ENCODE measurements around the gene CLCN4. TPM values are rescaled to one million over a fixed set of nuclear protein-coding genes. Genes with fewer than 3 reads are reported as not detected.

Gene CLCN4
- total RNA-seq, 1 donor from 2014 or later = 6.3 TPM

DNA sequence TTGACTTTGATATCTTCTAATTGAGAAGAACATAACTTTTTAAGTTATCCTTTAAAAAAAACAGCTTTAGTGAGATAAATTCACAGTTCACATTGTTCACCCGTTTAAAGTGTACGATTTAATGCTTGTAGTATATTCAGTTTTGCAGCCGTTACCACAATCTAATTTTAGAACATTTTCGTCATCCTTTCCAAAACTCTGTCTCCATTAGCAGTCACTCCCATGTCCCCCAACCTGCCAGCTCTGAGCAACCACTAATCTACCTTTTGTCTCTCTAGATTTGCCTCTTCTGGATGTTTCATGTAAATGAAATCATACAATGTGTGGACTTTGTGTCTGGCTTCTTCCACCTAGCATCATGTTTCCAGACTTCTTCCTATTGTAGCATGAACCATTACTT, 38.6 kb downstream of the CLCN4 start:
- DNase-seq (ENCODE audit: low spot score) = no peak

DNA sequence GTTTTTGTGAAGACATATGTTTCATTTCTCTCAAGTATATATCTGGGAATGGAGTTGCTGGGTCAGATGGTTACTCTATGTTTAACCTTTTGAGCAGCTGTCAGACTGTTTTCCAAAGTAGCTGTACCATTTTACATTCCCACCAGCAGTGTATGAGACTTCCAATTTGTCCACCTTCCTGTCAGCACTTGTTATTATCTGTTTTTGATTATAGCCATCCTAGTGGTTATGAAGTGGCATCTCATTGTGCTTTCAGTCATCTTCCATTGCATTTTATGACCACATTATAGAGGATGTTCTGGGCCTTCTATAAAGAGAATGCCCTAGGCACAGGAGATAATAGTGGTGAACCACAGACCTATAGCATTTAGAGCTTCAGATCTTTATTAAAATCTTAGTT, 39.2 kb downstream of the CLCN4 start:
- DNase-seq (ENCODE audit: low spot score) = no peak

DNA sequence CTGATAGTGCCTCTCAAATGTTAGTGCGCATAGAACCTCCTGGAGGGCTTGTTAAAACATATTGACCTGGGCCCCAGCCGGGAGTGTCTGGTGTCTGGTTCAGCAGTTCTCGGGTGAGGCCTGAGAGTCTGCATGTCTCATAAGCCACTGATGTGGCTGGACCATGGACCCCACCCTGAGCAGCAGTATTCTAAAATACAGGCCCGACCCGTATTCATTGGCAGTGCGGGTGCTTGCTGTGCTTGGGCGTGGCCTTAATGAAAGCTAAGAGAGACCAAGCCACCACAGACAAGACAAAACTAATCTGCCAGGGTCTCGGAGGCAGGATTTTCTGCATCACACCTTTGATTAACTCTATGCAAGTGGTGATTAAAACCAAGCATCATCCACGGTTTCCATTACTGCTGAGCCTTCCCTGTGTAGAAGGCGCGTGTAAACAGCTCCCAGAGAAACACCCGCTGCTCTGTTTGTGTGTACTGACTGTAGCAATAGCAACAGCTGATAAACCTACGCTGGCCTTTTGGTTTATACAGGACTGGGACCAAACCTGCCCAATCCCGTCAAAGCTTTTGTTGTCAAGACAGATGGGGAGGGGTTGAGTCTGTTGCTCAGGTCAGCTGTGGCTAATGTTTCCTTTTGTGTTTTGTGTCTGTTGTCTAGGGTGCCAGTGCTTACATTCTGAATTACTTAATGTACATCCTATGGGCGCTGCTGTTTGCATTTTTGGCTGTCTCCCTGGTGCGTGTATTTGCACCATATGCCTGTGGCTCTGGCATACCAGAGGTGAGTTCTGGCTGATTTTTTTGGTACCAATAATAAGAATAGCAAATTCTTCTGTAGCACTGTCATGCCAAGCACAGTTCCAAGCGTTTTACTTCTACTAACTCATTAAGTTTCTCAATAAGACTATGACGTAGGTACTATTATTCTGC, 40.8 kb downstream of the CLCN4 start:
- no peak for DNase-seq (ENCODE audit: low spot score)

DNA sequence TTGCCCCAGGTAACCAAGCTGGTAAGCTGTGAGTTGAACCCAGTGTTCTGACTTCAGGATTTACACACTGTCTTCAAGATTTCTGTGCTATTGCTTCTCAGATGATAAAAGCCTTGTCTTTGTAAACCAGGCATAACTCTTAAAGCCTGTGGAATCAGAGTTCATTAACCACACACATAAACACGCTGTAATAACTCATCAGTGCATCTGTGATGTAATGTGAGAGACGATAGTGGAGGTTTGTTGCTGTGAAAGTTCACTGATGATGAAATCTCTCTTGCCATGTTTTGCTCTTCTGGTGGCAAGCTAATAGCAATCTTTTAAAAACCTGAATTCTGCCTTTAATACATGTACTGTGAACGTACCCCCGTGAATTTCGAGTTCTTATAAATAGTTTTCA, 41.5 kb downstream of the CLCN4 start:
- no peak for DNase-seq (ENCODE audit: low spot score)

DNA sequence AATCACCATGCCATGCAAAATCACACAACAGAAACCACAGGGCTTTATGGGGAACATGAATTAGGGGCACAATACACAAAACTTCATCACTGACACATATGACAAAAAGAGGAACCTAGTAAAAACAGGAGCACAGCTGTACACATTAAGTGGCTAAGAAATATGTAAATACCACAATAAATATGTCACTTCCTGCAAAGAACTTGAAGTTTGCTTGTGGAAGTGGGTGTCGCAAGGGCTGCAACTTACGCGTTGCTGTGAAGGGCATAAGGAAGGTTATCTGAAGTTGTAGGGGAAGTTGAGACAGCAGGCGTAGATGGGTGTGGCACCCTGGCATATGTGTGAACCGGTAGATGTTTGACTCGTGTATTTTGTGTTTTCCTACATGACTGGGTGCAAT, 42.4 kb downstream of the CLCN4 start:
- no peak for DNase-seq (ENCODE audit: low spot score)

DNA sequence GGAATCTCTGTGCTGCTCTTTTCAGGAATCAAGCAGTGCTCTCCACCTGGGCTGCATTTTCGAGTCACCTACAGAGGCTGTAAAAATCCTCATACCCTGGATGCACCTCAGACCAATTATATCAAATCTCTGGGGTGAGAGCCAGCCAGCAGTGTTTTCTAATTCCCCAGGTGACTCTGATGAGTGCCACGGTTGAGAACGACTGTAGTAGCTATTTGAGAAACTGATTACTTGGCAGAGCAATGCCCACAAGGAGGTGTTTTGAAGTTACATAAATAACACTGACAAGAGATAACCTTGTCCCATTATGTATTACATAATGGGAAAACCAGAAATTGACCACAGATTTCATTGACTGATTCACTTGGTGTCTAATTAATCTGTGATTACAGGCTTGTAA, 46.8 kb downstream of the CLCN4 start:
- DNase-seq (ENCODE audit: low spot score) = no peak

DNA sequence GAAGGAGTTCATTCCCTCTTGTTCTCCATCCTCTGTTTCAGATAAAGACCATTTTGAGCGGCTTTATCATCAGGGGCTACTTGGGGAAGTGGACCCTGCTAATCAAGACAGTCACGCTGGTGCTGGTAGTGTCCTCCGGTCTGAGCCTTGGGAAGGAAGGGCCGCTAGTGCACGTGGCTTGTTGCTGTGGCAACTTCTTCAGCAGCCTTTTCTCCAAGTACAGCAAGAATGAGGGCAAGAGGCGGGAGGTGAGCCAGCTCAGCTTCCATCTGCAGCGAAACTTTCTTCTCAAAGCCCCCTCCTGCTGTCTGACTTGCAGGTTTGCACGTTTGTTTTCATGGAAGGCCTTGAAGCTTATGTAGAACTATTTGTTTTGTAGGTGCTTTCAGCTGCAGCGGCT, 49.5 kb downstream of the CLCN4 start:
- DNase-seq (ENCODE audit: low spot score) = no peak

DNA sequence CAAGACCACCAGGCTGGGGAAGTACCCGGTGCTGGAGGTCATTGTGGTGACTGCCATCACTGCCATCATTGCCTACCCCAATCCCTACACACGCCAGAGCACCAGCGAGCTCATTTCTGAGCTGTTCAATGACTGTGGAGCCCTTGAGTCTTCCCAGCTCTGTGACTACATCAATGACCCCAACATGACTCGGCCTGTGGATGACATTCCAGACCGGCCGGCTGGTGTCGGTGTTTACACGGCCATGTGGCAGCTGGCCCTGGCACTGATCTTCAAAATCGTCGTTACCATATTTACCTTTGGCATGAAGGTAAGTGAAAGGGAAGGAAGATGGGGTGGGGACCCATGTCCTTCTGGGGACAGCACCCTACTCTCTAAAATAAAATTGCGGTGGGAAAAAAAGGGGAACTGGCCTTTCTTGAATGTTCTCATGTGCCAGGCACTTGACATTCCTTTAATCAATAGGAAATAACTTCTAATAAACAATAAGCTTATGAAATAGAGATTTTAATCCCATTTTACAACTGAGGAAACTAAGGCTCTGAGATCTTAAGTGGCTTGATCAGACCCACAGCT, 51.6 kb downstream of the CLCN4 start:
- DNase-seq (ENCODE audit: low spot score) = no peak

DNA sequence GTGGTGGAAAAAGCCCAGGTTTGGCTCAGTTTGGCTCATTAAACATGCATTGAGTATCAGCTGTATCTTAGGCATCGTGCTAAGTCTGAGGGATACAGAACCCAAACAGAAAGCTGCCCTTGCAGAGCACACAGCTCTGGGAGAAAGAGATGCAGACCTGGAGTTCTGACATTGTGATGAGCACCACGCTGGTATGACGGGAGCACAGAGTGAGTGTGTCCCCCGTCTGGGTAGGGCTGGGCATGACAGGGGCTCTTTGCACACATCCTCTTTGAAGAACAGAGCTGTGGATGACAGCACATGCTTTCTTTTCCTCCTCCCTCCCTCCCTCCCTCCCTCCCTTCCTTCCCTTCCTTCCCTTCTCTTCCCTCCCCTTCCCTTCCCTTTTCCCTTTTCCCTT, 52.2 kb downstream of the CLCN4 start:
- DNase-seq (ENCODE audit: low spot score) = no peak

DNA sequence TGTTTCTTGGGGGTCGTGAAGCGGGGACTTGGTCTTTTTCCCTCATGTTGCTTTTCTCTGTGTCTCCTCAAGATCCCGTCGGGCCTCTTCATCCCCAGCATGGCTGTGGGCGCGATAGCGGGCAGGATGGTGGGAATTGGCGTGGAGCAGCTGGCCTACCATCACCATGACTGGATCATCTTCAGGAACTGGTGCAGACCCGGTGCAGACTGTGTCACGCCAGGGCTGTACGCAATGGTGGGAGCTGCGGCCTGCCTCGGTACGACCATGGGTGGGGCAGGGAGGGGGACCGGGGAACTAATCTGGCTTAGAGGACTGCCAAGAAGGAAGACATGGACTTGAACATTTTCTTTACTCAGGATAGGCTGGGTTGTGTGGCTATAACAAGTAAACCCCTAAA, 55.6 kb downstream of the CLCN4 start:
- no peak for DNase-seq (ENCODE audit: low spot score)

DNA sequence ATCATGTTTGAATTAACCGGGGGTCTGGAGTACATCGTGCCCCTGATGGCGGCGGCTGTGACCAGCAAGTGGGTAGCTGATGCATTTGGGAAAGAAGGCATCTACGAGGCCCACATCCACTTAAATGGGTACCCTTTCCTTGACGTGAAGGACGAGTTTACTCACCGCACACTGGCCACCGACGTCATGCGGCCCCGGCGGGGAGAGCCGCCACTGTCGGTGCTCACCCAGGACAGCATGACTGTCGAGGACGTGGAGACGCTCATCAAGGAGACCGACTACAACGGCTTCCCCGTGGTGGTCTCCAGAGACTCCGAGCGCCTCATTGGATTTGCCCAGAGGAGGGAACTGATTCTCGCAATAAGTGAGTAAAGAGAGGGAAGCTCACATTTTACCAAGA, 56.9 kb downstream of the CLCN4 start:
- no peak for DNase-seq (ENCODE audit: low spot score)

DNA sequence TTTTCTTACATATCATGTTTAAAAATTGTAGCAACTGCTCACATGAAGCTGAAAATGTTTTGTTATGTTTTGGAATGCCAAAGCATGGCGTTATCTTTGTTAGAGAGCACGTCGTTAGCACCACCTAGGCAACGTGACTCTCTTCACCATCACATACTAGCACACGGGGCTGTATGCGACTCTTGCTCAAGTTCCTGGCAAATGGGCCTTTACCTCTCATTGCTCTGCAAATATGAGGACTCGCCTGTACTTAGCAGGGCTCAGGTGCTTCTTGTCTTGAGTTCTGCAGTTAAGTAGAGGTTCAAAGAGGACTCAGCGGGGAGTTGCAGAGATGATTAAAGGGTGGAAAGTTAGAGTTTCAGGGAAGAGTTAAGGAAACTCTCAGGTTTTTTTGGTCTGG, 59.4 kb downstream of the CLCN4 start:
- DNase-seq (ENCODE audit: low spot score) = no peak

DNA sequence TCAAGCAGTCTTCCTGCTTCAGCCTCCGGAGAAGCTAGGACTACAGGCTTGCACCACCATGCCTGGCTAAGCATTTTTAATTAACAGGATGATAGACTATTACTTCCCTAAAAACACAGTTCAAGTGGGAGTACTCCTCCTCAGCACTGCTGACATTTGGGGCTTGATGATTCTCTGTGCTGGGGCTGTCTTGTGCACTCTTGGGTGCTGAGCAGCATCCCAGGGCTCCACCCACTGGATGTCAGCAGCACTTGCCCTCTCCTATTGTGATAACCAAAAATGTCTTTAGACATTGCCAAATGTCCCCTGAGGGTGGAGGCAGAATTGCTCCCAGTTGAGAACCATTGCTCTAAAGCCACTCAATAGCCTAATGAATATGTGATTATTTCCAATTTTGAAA, 60.4 kb downstream of the CLCN4 start:
- no peak for DNase-seq (ENCODE audit: low spot score)

DNA sequence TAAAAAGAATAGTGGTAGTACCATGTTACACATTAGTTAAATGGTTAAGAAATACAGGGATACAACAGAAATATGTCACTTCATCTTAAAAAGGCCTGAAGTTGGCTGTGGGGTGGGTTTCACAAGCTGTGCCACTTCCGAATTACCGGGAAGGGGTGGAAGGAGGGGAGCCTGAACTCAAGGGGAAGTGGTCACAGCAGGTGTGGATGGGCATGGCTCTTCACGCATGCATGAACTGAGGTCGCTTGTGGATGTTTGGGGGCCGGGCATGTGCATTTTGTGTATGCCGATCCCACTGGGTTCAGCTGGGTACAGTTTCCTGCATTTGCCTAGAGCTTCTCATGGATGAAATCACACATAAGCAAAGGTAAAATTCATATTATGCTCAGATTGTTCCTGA, 64.9 kb downstream of the CLCN4 start:
- no peak for DNase-seq (ENCODE audit: low spot score)

DNA sequence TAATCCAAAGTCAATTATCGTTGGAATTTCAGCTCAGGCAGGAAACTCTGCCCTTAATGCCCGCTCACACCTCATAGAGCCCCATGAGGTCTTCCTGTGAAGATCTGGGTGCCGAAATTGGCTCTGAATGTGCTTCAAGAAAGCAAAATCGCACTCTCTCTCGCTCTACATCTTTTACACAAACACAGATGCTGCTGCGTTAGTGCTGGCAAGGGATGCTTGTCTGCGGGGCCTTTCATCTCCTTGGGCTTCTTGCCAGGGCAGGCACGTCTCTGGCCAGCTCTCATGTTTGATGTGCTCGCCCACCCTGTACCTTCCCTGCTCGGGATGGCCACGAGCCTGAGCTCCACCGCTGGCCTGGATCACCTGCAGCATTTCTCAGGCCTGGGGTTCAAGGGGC, 66.5 kb downstream of the CLCN4 start:
- DNase-seq (ENCODE audit: low spot score) = no peak

DNA sequence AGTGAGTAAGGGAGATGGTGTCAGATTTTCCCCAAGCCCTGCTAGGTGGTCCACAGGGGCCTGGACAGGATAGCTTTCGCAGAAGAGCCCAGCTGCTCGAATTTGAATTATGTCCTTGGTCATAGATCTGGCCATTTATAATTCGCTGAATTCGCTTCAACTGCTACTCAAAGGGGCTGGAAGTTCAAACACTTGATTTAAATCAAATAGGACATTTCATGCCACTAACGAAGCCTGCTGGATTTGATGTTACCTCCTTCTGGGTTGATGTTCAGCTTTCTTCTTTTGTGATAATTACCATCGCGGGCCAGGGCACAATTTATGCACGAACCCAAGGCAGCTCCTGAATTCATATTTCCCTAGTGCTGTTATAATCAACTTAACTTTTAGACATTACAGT, 67.0 kb downstream of the CLCN4 start:
- DNase-seq (ENCODE audit: low spot score) = no peak

DNA sequence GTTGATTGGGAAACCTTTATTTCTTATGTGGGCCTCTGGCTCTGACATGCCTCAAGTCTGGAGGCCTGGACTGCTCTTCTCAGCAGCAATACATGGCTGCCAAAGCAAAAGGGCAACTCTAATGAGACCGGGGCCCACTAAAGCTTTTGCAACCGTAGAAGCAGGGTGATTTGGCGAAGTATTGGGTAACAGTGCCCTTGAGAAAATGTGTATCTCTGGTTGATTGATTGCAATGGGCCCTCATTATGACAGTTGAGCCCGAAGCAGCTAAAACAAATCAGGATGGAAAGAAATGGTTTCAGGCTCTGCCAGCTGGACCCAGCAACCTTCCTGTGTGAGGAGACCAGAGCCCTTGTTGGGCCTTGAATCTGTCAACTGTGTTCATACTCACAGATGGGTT, 73.4 kb downstream of the CLCN4 start:
- DNase-seq (ENCODE audit: low spot score) = no peak

DNA sequence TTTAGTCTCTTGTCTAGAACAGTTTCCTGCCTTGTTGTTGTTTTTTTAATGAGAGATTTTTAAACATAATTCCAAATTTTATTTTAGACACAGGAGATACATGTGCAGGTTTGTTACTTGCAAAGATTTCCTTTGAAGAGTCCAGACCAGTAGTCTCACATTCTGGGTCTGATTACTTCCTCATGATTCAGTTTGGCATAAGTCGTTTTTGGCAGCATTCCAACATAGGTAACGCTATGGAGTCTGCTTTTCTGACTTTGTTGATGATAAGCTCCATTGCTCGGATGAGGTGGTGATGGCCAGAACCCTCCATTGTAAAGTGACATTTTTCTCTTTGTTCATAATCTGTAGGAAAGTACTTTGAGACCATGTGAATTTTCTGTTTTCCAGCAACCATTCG, 74.7 kb downstream of the CLCN4 start:
- no peak for DNase-seq (ENCODE audit: low spot score)

DNA sequence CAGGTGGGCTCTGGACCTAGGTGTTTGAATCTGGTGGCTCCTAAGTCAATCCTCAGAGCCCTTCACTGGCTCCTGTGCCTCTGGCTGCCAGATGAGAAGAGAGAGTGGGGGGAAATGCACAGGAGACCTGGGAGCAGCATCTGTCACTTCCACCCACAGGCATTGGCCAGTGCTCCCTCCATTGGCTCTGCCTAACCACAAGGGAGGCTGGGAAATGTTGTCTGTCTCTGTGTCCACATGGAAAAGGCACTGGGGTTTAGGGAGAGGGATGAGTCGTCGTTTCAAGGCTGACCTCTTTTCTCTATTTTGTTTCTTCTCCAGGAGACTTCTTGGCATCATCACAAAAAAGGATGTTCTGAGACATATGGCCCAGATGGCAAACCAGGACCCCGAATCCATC, 76.4 kb downstream of the CLCN4 start:
- DNase-seq (ENCODE audit: low spot score) = no peak

DNA sequence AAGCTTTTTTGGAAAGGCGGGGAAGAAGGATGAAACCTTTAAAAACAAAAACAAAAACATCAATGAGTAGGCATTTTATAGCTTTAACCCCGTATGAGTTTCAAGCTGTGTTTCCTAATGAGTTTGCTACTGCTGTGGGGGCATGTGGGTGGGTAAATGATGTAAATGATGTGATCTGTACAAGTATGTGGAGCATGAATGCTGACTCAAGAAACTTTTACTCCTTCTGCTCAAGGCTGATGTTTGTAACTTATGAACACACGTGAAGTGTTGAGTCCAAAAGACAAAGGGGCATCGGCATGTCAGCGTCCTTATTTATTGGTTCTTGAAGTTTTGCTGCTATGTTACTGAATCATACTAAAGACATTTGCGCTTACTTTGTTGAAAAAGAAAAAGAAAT, 76.9 kb downstream of the CLCN4 start:
- no peak for DNase-seq (ENCODE audit: low spot score)

DNA sequence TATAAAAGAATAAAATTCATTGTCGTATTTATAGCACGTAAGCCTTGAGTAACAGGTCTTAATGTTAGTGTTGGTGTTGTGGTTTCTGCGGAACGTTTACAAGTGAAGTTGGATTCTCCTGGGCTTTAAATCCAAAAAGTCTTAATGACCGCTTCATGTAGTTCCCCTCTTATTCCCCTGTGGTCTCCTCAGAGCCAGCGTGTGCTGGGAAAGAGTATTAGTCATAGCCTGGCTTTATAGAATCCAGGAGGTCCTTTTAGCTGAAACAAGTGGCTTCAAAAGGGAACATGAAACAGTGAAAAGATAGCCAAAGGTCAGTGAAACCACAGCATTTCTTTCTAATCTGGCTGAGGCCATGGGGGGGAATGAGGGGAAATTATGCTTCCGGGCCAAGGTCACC, 79.1 kb downstream of the CLCN4 start:
- no peak for DNase-seq (ENCODE audit: low spot score)

DNA sequence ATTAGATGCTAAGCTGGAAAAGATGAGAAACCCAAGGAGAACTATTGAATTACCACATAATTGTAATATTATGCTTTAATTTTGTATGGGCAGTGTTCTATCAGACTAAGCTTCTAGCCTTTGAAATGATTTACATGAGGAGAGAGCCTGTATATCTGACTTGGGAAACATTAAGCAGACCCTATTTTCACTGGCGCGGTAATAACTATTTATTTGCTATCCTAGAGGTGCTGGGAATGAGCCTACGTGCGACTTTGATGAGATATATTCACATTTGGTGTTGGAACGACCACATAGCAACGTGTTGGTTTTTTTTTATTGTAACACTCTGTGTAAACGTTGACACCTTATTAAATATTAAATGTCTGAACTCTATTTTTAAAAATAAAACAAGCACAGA, 80.5 kb downstream of the CLCN4 start:
- DNase-seq (ENCODE audit: low spot score) = no peak

DNA sequence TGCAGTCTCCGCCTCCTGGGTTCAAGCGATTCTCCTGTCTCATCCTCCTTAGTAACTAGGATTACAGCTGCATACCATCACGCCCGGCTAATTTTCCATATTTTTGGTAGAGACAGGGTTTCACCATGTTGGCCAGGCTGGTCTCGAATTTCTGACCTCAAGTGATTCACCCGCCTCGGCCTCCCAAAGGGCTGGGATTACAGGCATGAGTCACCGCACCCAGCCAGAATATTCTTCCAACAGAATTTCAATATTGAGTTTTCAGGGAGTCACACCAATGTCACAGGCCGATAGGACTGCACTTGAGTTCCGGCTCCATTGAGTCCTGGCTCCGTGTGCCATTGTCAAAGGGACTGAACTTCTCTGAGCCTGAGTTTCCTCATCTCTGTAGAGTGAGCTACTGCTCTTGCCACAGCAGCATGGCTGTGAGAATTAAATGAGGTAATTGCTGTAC, 82.9 kb downstream of the CLCN4 start:
- no peak for DNase-seq (ENCODE audit: low spot score)

All from umbilical cord (tissue), 2 donors.